ENCODE measurements around the gene PGS1. TPM values are rescaled to one million over a fixed set of nuclear protein-coding genes. Genes with fewer than 3 reads are reported as not detected.

The PGS1 gene
- total and polyA plus RNA-seq, 2 donors from 2014 or later, result 15.6 to 65.4 TPM

DNA sequence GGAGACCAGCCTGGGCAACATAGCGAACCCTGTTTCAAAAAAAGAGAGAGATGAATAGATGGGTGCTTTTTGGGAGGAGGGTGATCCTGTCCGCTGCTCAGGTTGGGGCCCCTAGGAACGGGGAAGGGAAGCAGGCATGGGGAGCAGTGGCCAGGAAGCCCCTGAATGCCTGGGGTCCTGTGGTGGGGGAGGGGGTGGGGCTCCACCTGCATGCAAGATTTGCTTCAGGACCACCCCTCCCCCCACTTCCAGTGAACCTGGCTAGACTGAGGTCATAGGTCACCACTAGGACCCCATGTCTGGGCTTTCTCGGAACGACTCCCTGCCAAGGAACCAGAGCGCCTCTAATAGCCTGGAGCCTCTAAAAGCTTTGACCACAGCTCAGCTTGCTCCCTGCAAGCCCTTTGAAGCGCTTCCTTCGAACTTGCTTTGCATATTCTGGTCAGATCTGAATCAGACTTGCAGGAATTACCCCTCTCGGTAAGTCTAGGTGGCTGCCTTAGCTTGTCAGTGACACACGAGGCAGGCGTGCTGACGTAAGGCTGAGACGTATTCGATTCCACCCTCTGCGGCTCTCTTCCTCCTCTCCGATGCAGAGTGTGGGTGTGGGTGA, 22.2 kb upstream of the PGS1 start:
- FAIRE-seq, result no peak
- DNase-seq, result peak in 3 of 5 donors; percentile 50 to 82 (median 67)
- intact Hi-C loops (cut with DNase I), result no loop called here
- peak overlapping the region in 2 of 3 donors; percentile 17 to 38 for H3K4me3 ChIP-seq (ENCODE audit: low read length in 3 of 3)
- H3K27ac ChIP-seq (ENCODE audit: low read depth in 2 of 2, low read length in 2 of 2), result peak overlapping the region in 1 of 2 donors; percentile 43
- no peaks in the 10 kb centered on the region for H3K9me3 ChIP-seq (ENCODE audit: control insufficient read depth in 2 of 3, insufficient read depth in 1 of 3, low read length in 3 of 3)
- no peaks in the 10 kb centered on the region for H3K27me3 ChIP-seq (ENCODE audit: control insufficient read depth, insufficient read depth, low read length)
- H3K36me3 ChIP-seq (ENCODE audit: control insufficient read depth in 2 of 3, insufficient read depth in 3 of 3, low read length in 3 of 3), result peaks cover 0 to 9% (median 3%) of the 10 kb centered on the region in 3 donors
- no peak overlapping the region for H3K9ac ChIP-seq (ENCODE audit: low read length in 3 of 3)
- TF ChIP-seq, protein P1, sequence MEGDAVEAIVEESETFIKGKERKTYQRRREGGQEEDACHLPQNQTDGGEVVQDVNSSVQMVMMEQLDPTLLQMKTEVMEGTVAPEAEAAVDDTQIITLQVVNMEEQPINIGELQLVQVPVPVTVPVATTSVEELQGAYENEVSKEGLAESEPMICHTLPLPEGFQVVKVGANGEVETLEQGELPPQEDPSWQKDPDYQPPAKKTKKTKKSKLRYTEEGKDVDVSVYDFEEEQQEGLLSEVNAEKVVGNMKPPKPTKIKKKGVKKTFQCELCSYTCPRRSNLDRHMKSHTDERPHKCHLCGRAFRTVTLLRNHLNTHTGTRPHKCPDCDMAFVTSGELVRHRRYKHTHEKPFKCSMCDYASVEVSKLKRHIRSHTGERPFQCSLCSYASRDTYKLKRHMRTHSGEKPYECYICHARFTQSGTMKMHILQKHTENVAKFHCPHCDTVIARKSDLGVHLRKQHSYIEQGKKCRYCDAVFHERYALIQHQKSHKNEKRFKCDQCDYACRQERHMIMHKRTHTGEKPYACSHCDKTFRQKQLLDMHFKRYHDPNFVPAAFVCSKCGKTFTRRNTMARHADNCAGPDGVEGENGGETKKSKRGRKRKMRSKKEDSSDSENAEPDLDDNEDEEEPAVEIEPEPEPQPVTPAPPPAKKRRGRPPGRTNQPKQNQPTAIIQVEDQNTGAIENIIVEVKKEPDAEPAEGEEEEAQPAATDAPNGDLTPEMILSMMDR (IDR thresholded peaks at IDR 0.05; ENCODE audit: borderline replicate concordance, extremely low read depth, insufficient read depth), result no peak
- H3K4me1 ChIP-seq (ENCODE audit: control insufficient read depth in 2 of 3, insufficient read depth in 2 of 3, low read depth in 1 of 3, low read length in 3 of 3), result peaks cover 0 to 28% (median 21%) of the 10 kb centered on the region in 3 donors

DNA sequence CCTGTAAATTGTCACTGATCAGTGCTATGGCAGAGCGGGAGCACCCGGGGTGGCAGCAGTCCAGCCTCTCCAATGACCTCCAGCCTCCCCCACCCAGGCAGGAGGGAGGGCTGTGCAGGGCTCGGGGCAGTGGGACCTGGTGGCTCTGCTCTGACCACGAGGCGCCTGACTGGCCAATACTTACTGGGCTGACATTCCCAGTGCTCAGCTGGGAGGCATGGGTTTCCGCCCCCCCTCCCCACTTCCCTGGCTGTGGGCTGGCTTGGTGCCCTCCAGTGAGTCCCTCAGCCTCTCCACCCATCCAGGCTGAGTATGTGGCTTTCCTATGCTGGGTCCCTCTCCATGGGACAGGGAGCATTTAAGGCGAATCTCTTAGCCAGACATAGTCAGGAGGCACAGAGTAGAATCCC, 21.3 kb upstream of the PGS1 start:
- peak overlapping the region in 2 of 3 donors; percentile 72 to 81 for H3K4me3 ChIP-seq (ENCODE audit: low read length in 3 of 3)

DNA sequence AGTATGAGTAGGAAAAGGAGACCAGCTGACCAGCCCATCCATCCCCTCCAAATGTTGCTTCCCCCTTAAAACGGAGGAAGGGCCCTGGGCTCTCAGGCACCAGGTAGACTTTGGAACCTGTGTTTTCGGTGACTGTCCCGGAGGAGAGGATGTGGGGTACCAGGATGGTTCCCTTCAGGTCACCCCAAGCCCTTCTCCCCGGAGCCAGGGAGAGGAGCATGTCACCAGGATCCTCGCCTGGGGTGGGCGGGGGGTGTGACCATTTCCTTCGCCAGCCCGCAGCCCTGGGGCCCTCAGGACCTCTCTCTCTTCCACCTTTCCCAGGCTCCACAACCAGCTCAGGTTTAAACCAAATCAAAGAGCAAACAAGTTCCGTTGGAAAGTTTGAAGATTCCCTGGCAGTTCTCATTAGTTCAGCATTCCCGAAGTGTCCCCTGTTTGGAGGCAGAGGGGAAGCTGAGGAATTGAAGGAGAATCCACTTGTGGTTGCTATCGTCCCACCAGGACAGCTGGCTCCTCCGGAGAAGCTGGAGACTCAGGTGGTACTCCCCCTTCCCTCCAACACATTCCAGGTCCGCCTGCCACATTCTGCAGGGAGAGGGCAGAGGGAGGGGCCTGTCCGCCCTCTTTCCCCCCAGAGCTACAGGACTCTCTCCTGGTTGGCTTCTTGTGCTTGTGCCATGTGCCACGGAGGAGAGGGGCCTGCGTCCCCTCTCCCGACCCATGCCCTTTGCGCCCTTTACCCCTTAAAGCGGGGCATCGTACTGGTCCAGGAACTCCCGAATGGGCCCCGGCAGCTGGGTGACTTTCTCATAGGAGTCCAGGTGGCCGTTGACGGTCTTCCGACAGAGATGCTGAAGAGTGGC, 20.5 kb upstream of the PGS1 start:
- intact Hi-C loops (cut with DNase I), result no loop called here
- no peak for FAIRE-seq
- TF ChIP-seq, protein P1 (IDR thresholded peaks at IDR 0.05; ENCODE audit: borderline replicate concordance, extremely low read depth, insufficient read depth), result no peak
- Histone ChIP-seq H3K9me3 (ENCODE audit: control insufficient read depth in 2 of 3, insufficient read depth in 1 of 3, low read length in 3 of 3) (no peaks in the 10 kb centered on the region), H3K9ac (ENCODE audit: low read length in 3 of 3) (peak overlapping the region in 2 of 3 donors; percentile 56 to 64), H3K4me3 (ENCODE audit: low read length in 3 of 3) (peak overlapping the region in 2 of 3 donors; percentile 72 to 81), H3K4me1 (ENCODE audit: control insufficient read depth in 2 of 3, insufficient read depth in 2 of 3, low read depth in 1 of 3, low read length in 3 of 3) (peaks cover 0 to 17% (median 13%) of the 10 kb centered on the region in 3 donors), H3K27me3 (ENCODE audit: control insufficient read depth, insufficient read depth, low read length) (no peaks in the 10 kb centered on the region), H3K36me3 (ENCODE audit: control insufficient read depth in 2 of 3, insufficient read depth in 3 of 3, low read length in 3 of 3) (peaks cover 0 to 9% (median 3%) of the 10 kb centered on the region in 3 donors), H3K27ac (ENCODE audit: low read depth in 2 of 2, low read length in 2 of 2) (peak overlapping the region; percentile 83 to 95)
- DNase-seq, result peak in 4 of 5 donors; percentile 39 to 74 (median 58)

More for the DNA sequence above, 21.3 kb upstream of the PGS1 start:
- H3K9me3 ChIP-seq (ENCODE audit: control insufficient read depth in 2 of 3, insufficient read depth in 1 of 3, low read length in 3 of 3), result no peaks in the 10 kb centered on the region
- peak in 2 of 5 donors; percentile 14 to 89 for DNase-seq
- FAIRE-seq, result no peak
- peaks cover 0 to 20% (median 16%) of the 10 kb centered on the region in 3 donors for H3K4me1 ChIP-seq (ENCODE audit: control insufficient read depth in 2 of 3, insufficient read depth in 2 of 3, low read depth in 1 of 3, low read length in 3 of 3)
- intact Hi-C loops (cut with DNase I), result no loop called here
- peaks cover 0 to 9% (median 3%) of the 10 kb centered on the region in 3 donors for H3K36me3 ChIP-seq (ENCODE audit: control insufficient read depth in 2 of 3, insufficient read depth in 3 of 3, low read length in 3 of 3)
- TF ChIP-seq, protein P1 (IDR thresholded peaks at IDR 0.05; ENCODE audit: borderline replicate concordance, extremely low read depth, insufficient read depth), result no peak
- H3K9ac ChIP-seq (ENCODE audit: low read length in 3 of 3), result peak overlapping the region in 2 of 3 donors; percentile 56 to 64
- no peaks in the 10 kb centered on the region for H3K27me3 ChIP-seq (ENCODE audit: control insufficient read depth, insufficient read depth, low read length)
- peak overlapping the region; percentile 83 to 95 for H3K27ac ChIP-seq (ENCODE audit: low read depth in 2 of 2, low read length in 2 of 2)

Data from kidney (tissue), 14 donors.